GM21619 (cell line): Measurements from ENCODE around the gene DCAF4L1.

ENCODE experiments used
- ATAC-seq: cut with Tn5 transposase; IDR thresholded peaks from one replicate; pipeline ENCODE4 v1.9.1; 2021; ENCODE audit not compliant: unreplicated experiment

DCAF4L1 gene

GRCh38 chr4:41990365-41991111 is 9.0 kb downstream of the DCAF4L1 start, which contains the start of gene SLC30A9:
SLC30A9 (plus strand) TSS chr4:41990530; CDS start chr4:41990652, 122 bp downstream.
- peak; percentile 98 for ATAC-seq

DNA sequence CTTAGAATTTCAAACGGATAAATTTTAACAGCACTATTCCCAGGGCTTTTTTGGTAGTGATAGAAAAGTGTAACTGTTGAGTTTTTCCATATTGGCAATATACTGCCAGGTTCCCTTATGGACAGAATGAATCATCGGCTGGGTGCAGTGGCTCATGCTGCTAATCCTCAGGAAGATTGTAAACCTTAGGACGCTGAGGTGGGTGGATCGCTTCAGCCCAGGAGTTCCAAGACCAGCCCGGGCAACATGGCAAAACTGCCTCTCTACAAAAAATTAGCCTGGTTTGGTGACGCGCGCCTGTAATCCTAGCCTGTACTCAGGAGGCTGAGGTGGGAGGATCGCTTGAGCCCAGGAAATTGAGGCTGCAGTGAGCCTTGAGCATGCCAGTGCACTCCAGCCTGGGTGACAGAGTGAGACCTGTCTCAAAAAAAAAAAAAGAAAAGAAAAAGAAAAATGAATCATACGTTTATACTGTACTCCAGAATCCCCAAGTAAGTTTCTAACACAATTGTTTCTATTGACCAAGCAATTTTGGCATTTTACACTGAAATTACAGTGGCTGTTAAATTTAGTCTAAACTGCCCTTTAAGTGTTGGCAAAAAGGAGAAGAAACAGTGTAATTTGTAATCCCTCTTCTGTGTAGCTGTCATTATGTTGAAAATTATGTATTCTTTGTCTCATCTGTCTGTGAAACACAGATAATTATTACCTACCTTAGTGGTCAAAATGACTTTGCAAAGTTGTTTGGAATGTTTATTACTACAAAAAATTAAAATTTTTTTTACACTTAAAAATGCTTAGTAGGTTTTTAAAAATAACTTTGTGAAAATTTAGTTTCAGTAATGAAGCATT is 10.6 kb downstream of the DCAF4L1 start:
- ATAC-seq: no peak

GRCh38 chr4:41992967-41993857 is 11.7 kb downstream of the DCAF4L1 start:
- no peak for ATAC-seq

- ATAC-seq: no peak
Observed at GRCh38 chr4:41994461-41994985, 13.0 kb downstream of the DCAF4L1 start.

DNA sequence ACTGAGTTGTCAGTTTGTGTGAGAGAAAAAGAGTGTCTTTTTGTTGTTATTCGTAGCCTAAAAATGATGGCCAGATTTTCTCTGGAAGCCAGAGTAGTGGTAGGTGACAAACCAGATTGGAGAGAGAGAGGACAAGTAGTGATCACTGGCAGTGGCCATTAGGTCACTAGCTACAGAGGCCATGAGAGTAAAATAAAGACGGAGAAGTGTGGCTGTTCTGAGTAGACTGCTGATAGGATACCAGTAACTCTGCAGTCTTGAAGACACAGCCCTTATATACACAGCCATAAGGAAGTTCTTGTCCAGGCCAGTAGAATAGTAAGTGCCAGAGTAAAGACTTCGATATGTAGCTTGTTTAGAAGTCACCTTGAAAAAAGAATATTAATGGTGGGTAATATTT is 16.5 kb downstream of the DCAF4L1 start:
- ATAC-seq: no peak

- ATAC-seq: no peak
Observed at GRCh38 chr4:41999321-41999720, 17.8 kb downstream of the DCAF4L1 start.

GRCh38 chr4:42008011-42008786 is 26.6 kb downstream of the DCAF4L1 start:
- no peak for ATAC-seq

- ATAC-seq: no peak
Observed at GRCh38 chr4:42015438-42015837, 33.9 kb downstream of the DCAF4L1 start.

DNA sequence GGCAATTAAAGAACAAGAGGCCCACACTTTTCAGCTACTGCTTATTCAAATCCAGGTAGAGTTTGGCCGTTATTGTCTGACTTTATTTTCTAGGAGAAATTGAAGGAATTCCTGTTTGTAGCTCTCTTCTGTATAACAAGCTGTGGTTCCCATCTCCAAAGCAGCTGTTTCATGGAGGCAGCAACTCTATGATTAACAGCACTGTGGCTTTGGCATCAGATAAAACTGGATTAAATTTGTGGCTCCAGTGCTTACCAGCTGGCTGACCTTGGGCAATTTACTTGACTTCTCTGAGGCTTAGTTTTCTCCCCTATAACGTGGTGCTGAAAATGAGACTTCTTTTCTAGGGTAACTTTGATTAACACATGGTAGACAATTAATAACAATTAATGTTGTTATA is 36.9 kb downstream of the DCAF4L1 start:
- ATAC-seq: no peak
